ENCODE data around the gene TRERF1. TPM values are rescaled to one million over a fixed set of nuclear protein-coding genes. Genes with fewer than 3 reads are reported as not detected.
A peak's percentile ranks its signal among the peaks of the same experiment; 100 is the strongest.
"Not testable (repeated sequence)": the region's sequence is repeated elsewhere in the genome, so short reads cannot be mapped to it uniquely, and the experiment has no call there.

The TRERF1 gene
- total RNA-seq: 3.3 TPM
- long read RNA-seq, partial matches to known transcripts: 1 of 15 reads
- long read RNA-seq, other reads (novel, unspliced or antisense): 14 of 15 reads

GRCh38 chr6:42451333-42452170 is at the start of gene TRERF1:
TRERF1 (minus strand) TSS chr6:42451926; CDS start chr6:42269590, 182,336 bp downstream.
- no peak for DNase-seq (ENCODE audit: low spot score)

GRCh38 chr6:42498473-42499128 is 46.9 kb upstream of the TRERF1 start:
- DNase-seq (ENCODE audit: low spot score): no peak

- DNase-seq (ENCODE audit: low spot score): no peak
Measured at GRCh38 chr6:42493914-42494539, 42.3 kb upstream of the TRERF1 start.

DNA sequence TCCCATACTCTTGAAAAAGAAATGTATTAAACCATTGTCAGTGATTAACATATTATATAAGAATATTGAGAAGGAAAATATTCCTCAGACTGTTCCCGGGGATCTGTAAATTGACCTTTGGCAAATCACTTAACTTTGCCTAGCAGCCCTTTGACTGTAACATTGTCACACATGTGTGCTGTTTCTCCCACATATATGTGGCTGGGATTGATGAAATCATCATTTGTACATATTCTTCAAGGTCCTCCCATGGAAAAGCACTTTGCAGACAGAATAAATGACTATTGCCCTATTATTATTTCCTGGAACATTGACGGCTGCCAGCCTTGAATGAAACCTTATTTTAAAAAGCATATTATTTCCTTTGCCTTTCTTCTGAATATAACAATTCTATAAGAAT is 36.4 kb upstream of the TRERF1 start:
- no peak for DNase-seq (ENCODE audit: low spot score)

- DNase-seq (ENCODE audit: low spot score): no peak
Measured at GRCh38 chr6:42484261-42484660, 32.5 kb upstream of the TRERF1 start.

- DNase-seq (ENCODE audit: low spot score): no peak
Measured at GRCh38 chr6:42482174-42482573, 30.4 kb upstream of the TRERF1 start.

DNA sequence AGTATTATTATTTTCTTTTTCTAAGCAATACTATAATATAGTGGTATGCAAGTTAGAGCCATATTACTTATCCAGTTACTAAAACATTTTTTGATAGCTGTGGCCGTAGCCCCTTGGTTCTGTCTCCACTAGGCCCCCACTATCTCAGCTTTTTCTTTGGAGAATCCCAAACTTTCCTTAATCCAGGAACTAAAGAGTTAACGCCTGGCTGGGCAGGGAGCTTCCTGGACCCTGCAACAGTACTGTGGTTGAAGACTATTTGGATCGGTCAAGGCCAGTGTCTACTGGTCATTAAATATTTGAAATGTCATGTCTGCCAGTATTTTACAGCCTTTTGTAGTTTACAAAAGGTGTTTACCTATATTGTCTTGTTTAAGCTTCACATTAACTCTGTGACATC is 20.0 kb upstream of the TRERF1 start:
- no peak for DNase-seq (ENCODE audit: low spot score)

GRCh38 chr6:42471142-42471541 is 19.4 kb upstream of the TRERF1 start:
- no peak for DNase-seq (ENCODE audit: low spot score)

GRCh38 chr6:42468273-42468672 is 16.5 kb upstream of the TRERF1 start:
- DNase-seq (ENCODE audit: low spot score): no peak

GRCh38 chr6:42467651-42468050 is 15.9 kb upstream of the TRERF1 start:
- no peak for DNase-seq (ENCODE audit: low spot score)

- not testable (repeated sequence) for DNase-seq (ENCODE audit: low spot score)
Measured at GRCh38 chr6:42466470-42466869, 14.7 kb upstream of the TRERF1 start.

GRCh38 chr6:42462474-42462972 is 10.8 kb upstream of the TRERF1 start:
- no peak for DNase-seq (ENCODE audit: low spot score)

- no peak for DNase-seq (ENCODE audit: low spot score)
Measured at GRCh38 chr6:42460883-42461282, 9.2 kb upstream of the TRERF1 start.

DNA sequence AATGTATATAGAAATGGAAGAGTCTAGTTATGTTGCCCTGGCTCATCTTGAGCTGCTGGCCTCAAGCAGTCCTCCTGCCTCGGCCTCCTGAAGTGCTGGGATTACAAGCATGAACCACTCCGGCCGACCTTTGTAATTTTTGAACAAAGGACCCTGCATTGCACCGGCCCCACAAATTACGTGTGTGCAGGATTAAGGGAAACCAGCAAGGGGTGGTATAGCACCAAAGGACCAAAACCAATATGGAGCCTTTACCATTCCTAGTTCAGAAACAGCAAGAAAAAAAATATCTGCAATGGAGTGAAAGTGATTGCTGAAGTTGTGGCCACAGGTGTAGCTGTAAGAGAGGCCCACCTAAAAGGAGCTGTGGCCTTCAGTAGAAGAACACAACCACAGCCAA is 8.2 kb upstream of the TRERF1 start:
- DNase-seq (ENCODE audit: low spot score): no peak

DNA sequence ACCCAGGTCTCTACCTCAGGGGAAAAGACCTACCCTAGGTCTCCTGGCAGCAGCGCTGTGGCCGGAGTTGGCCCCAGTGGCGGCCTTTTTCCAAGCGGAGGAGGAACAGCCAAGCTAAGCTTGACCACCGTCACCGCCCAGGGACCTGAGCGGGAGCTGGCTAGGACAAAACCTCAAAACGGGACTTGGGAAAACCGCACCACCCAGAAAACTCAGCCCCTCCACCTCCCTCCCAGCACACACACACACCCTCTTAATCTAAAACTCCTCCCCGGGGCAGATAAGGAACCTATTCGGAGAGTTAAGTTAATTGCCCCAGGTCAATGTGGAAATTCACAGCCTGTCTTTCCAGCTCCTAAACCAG is 2.7 kb upstream of the TRERF1 start:
- DNase-seq (ENCODE audit: low spot score): no peak

DNA sequence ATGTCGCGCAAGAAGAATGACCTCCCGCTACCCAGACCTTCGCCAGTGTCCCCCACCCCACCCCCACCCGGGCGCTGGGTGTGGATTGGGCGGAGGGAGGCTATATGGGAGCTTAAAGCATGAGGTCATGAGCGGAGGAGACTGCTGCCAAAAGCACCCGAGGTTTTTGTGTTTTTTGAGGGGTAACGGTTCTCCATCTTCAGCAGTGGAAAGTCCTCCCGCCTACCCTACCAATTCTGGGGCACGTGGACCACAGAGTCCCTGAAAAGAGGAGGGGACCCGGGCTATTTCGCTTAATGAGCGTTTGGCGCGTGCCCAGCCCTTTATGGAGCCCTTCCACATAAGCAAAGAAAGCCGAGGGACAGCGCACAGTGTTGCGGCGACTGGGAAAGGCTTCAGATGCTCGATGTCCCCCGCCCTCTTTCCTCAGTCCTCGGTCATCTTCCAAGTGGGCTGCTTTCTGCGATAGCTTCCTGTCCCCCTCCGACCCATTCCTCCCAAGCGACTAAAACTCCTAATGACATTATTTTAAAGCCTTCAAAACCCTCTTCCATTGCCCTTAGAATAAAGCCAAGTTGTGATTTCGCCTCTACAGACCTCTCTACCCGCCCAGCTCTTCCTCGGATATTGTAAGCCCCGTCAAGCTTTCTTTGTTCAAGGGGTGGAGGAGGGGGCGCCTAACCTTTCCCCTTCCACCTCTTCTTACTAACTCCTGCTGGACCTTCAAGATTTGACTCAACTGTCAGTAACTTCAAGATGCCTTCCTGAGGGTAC is 2.1 kb upstream of the TRERF1 start:
- DNase-seq (ENCODE audit: low spot score): no peak

GRCh38 chr6:42453031-42453653 is 1.4 kb upstream of the TRERF1 start:
- DNase-seq (ENCODE audit: low spot score): peak; percentile 94

GRCh38 chr6:42452171-42453030 is 675 bp upstream of the TRERF1 start:
- no peak for DNase-seq (ENCODE audit: low spot score)

DNA sequence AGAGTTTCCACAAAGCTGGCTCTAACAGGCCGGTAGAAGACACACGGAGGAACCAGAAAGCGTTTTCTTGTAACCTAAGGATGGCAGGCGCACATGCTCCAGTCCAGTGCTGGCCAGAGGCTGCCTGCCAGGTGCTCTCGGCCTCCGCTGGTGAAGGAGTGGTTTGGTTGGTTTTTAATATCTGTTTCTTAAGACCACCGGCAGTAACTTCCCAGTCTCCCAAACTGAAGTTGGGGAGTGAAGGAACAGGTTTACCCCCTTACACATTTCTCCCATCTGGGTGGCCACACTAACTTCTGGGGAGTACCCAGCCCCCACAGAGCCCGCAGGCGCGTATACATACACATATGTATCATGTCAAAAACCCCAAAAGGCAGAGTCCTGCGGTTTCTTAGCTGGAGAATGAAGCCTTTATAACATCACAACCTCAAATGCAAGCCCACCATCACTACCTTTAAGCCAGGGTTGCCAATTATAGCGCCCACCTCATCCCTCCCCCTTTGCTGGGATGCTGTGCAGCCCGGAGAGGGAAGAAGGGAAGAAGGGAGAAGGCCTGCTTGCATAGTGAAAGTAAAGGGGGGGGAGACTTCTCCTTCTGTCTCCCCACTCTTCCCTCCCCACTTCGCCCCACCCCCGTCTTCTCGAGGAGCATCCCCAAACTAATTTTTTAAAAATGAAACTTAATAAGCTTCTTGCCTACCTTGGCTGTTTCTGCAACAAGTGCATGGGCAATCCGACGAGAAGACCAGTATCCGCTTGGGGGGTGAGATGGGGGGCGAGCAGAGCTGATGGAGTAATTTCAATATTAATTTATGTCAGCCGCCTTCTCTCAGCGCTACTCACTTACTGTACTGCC is 1.0 kb downstream of the TRERF1 start:
- no peak for DNase-seq (ENCODE audit: low spot score)

Data from mesenteric fat pad (tissue), 1 donor.